ENCODE measurements around the gene PDCD1.
"Not testable (repeated sequence)": the region's sequence is repeated elsewhere in the genome, so short reads cannot be mapped to it uniquely, and the experiment has no call there.

PDCD1 gene

GRCh38 chr2:241858206-241859016, at the start of gene PDCD1:
Gene PDCD1, minus strand, starts transcription at chr2:241858894. Its CDS starts 56 bp downstream, at chr2:241858838.
- DNase-seq: peak; percentile 74 to 84

GRCh38 chr2:241907831-241908230, 49.1 kb upstream of the PDCD1 start:
- not testable (repeated sequence) for DNase-seq

GRCh38 chr2:241906826-241907570, 48.3 kb upstream of the PDCD1 start:
- DNase-seq: no peak

GRCh38 chr2:241906378-241906770, 47.7 kb upstream of the PDCD1 start:
- not testable (repeated sequence) for DNase-seq

GRCh38 chr2:241905716-241906377, 47.2 kb upstream of the PDCD1 start:
- DNase-seq: no peak

GRCh38 chr2:241904791-241905710, 46.4 kb upstream of the PDCD1 start:
- DNase-seq: no peak

- no peak for DNase-seq
Measured at GRCh38 chr2:241904011-241904718, 45.5 kb upstream of the PDCD1 start.

GRCh38 chr2:241903121-241904010, 44.7 kb upstream of the PDCD1 start:
- DNase-seq: no peak

- no peak for DNase-seq
Measured at GRCh38 chr2:241902357-241902991, 43.8 kb upstream of the PDCD1 start.

- DNase-seq: no peak
Measured at GRCh38 chr2:241901500-241902351, 43.0 kb upstream of the PDCD1 start.

GRCh38 chr2:241901018-241901380, 42.3 kb upstream of the PDCD1 start:
- no peak for DNase-seq

GRCh38 chr2:241900251-241901017, 41.7 kb upstream of the PDCD1 start:
- DNase-seq: no peak

- no peak for DNase-seq
Measured at GRCh38 chr2:241898463-241899270, 40.0 kb upstream of the PDCD1 start.

- no peak for DNase-seq
Measured at GRCh38 chr2:241897231-241897916, 38.7 kb upstream of the PDCD1 start.

GRCh38 chr2:241896746-241897201, 38.1 kb upstream of the PDCD1 start:
- DNase-seq: no peak

GRCh38 chr2:241895712-241896641, 37.3 kb upstream of the PDCD1 start:
- DNase-seq: peak; percentile 40 to 55
